Stimulated activated CD8-positive, alpha-beta memory T cell treated with anti-CD3 and anti-CD28 coated beads, Interleukin-4, amount 100 ng/mL, for 1 hour (primary cell): ENCODE results near the gene ANXA2.

ENCODE experiments used
- DNase-seq, 2 donors: peaks; one replicate each; pipeline ENCODE4 v3.0.0-alpha.2; 2020; ENCODE audit warnings: low read depth in 2 of 2, low spot score in 1 of 2

The ANXA2 gene

GRCh38 chr15:60313906-60314305, 83.9 kb downstream of the ANXA2 start:
- no peak for DNase-seq

DNA sequence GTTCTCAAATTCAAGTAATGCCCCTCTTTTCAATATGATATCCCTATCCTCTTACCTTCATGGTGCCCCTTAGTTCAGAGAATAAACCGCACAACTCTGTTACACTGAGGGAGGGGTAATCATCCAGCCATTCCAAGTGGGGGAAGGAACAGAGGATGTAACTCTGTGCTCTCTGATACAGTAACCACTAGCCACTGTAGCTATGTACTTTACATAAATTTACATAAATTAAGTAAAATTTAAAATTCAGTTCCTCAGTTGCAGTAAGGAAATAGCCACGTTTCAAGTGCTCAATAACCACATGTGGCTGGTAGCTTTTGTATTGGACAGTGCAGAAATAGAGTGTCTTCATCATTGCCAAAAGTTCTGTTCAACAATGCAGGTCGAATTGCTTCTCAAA, 90.8 kb downstream of the ANXA2 start:
- DNase-seq = no peak

DNA sequence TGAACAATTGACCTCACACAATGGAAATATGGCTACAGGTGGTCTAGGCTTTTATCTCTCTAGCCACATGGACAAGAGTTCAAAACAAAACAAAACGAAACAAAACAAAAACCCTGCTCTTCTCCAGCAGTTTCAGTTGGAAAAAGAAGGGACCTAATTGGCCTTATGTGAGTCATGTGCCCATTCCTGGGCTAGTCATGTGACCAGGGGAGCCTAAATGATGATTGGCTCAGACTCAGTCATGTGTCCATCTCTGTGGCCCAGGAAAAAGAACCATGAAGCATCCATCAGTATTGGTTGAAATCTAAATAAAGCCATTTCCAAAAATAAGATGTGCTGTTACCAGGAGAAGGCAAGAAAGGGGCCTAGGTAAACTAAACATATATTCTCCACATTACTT, 96.8 kb downstream of the ANXA2 start:
- no peak for DNase-seq

GRCh38 chr15:60299452-60300047, 98.2 kb downstream of the ANXA2 start:
- no peak for DNase-seq
